Kidney epithelial cell (primary cell): ENCODE results near the gene COBL. TPM values are rescaled to one million over a fixed set of nuclear protein-coding genes. Genes with fewer than 3 reads are reported as not detected.

Experiments used
- DNase-seq: peaks from one replicate; pipeline ENCODE4 v3.0.0-alpha.2; 2010; ENCODE audit warnings: low read depth
- H3K27me3 ChIP-seq: 2 replicates; pipeline ENCODE4 v1.6.0; 2011; ENCODE audit warnings: low read length; ENCODE audit not compliant: control insufficient read depth, insufficient read depth
- H3K36me3 ChIP-seq: 2 replicates; pipeline ENCODE4 v1.5.1; 2011; ENCODE audit warnings: low read length; ENCODE audit not compliant: control insufficient read depth, insufficient read depth
- H3K4me3 ChIP-seq: 2 replicates; pipeline ENCODE4 v1.5.1; 2011; ENCODE audit warnings: low read depth, mild to moderate bottlenecking, control low read depth, low read length
- CTCF ChIP-seq: IDR thresholded peaks from 2 replicates; pipeline ENCODE4 v1.5.1; 2011; ENCODE audit warnings: mild to moderate bottlenecking, moderate library complexity, low read length, control low read depth, inconsistent platforms; ENCODE audit not compliant: insufficient read depth, poor library complexity, severe bottlenecking
- total RNA-seq: library from RNA; depleted of rRNA; stranded (reverse); fragments of >200 nt; gene quantifications from 2 replicates; pipeline ENCODE4 v1.2.3, GENCODE V29; 2015

The COBL gene
- total RNA-seq, 1 donor from 2014 or later = 7.1 TPM

- Histone ChIP-seq H3K27me3 (no peaks in the 10 kb centered on the region), H3K4me3 (no peak overlapping the region), H3K36me3 (no peaks in the 10 kb centered on the region)
- no peak for DNase-seq
- TF ChIP-seq CTCF = no peak
Observed at GRCh38 chr7:51182636-51183166, 133.9 kb downstream of the COBL start.

GRCh38 chr7:51180092-51180491, 136.5 kb downstream of the COBL start:
- Histone ChIP-seq H3K4me3 (no peak overlapping the region), H3K27me3 (no peaks in the 10 kb centered on the region), H3K36me3 (no peaks in the 10 kb centered on the region)
- DNase-seq = no peak
- no peak for TF ChIP-seq CTCF

DNA sequence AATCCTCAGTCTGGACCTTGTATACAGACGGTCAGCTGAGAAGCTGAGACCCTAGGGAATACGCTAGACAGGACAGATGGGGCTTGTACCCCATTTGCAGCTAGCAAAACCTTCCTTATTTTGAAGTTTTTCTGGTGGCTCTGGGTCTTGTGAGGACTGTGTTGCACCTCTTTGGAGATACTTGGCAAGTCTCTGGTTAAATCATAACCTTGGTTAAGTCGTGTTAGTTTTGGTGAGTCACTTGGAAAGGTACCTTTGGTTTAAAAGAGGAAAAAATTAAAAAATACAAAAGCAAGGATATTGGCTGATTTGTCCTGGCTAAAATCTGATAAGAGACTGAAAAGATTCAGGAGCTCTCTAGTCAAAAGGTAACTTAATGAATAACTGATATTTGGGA, 140.6 kb downstream of the COBL start:
- no peak for TF ChIP-seq CTCF

GRCh38 chr7:51175316-51175991, 141.2 kb downstream of the COBL start:
- no peak overlapping the region for H3K4me3 ChIP-seq
- no peaks in the 10 kb centered on the region for H3K36me3 ChIP-seq
- no peaks in the 10 kb centered on the region for H3K27me3 ChIP-seq
- no peak for TF ChIP-seq CTCF
- no peak for DNase-seq

More for the DNA sequence above, 140.6 kb downstream of the COBL start:
- Histone ChIP-seq H3K4me3 (no peak overlapping the region), H3K27me3 (no peaks in the 10 kb centered on the region), H3K36me3 (no peaks in the 10 kb centered on the region)
- DNase-seq = no peak

DNA sequence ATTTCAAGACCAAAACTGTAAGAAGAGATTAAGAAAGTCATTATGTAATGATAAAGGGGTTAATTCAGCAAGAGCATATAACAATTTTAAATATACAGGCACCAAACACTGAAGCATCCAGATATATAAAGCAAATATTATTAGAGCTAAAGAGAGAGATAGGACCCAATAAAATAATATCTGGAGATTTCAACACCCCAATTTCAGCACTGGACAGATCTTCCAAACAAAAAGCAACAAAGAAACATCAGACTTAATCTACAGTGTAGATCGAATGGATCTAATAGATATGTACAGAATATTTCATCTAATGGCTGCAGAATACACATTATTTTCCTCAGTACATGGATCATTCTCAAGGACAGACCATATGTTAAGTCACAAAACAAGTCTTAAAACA, 151.3 kb downstream of the COBL start:
- Histone ChIP-seq H3K4me3 (no peak overlapping the region), H3K27me3 (no peaks in the 10 kb centered on the region), H3K36me3 (no peaks in the 10 kb centered on the region)
- DNase-seq = no peak
- TF ChIP-seq CTCF = no peak
